A549 (cell line): ENCODE results near the gene LCAT. TPM values are rescaled to one million over a fixed set of nuclear protein-coding genes. Genes with fewer than 3 reads are reported as not detected.

Experiments
- ATAC-seq, 2 experiments: fragments of 200-7000 bp in 1 of 2; fragments of >200 bp in 1 of 2; cut with Nextera tagmentation in 1 of 2; cut with Tn5 transposase in 1 of 2; 3 replicates each; pipeline versions ENCODE4 v1.8.0 to v1.9.1; 2018 to 2020; ENCODE audit warnings: mild to moderate bottlenecking in 1 of 2, moderate library complexity in 1 of 2
- CTCF ChIA-PET: fragments of 300-600 bp; sonication (Branson Sonifier 250); formaldehyde crosslinking; extraction: SDS; loops from one replicate; lab custom pipeline; 2021; ENCODE audit warnings: antibody characterized with exemption, inconsistent platforms; lab: Yijun Ruan, JAX
- POLR2A ChIA-PET: fragments of 350-600 bp; formaldehyde crosslinking; extraction: SDS; loops from one replicate; lab custom pipeline; 2021; ENCODE audit warnings: antibody characterized with exemption, inconsistent platforms; lab: Yijun Ruan, JAX
- DNase-seq, 2 experiments: peaks; one replicate each; pipeline versions ENCODE4 v3.0.0 to v3.0.0-alpha.2; 2011 to 2016; ENCODE audit warnings: low read depth in 1 of 2, low spot score in 1 of 2
- FAIRE-seq: peaks from 2 replicates; lab custom pipeline; 2011; peaks lifted over from hg19 to GRCh38; lab: Jason Lieb, UNC
- H3K27ac ChIP-seq, 2 experiments: fragments of >200 bp; sonication (Bioruptor Twin); formaldehyde crosslinking; 3 replicates each; pipeline ENCODE4 v1.5.1; 2016 to 2017
- H3K4me1 ChIP-seq: fragments of >200 bp; sonication (Bioruptor Twin); formaldehyde crosslinking; 3 replicates; pipeline ENCODE4 v1.6.1; 2016
- H3K4me2 ChIP-seq: fragments of >200 bp; sonication (Bioruptor Twin); formaldehyde crosslinking; 3 replicates; pipeline ENCODE4 v1.6.1; 2016
- H3K4me3 ChIP-seq: fragments of >200 bp; sonication (Bioruptor Twin); formaldehyde crosslinking; 3 replicates; pipeline ENCODE4 v1.5.1; 2016
- H3K9me3 ChIP-seq: fragments of >200 bp; sonication (Bioruptor Twin); formaldehyde crosslinking; 3 replicates; pipeline ENCODE4 v1.6.1; 2016
- CTCF ChIP-seq: fragments of >200 bp; sonication (Bioruptor Twin); formaldehyde crosslinking; IDR thresholded peaks from 3 replicates; pipeline ENCODE4 v1.5.1; 2016
- EHMT2 ChIP-seq: fragments of 200-600 bp; sonication (generic); IDR thresholded peaks from 2 replicates; pipeline ENCODE4 v1.6.1; 2016; ENCODE audit warnings: antibody characterized with exemption, low read depth, mild to moderate bottlenecking, moderate library complexity
- EP300 ChIP-seq, 2 experiments: fragments of >200 bp; sonication (Bioruptor Twin); formaldehyde crosslinking; IDR thresholded peaks; 2 replicates in 1 of 2; 3 replicates in 1 of 2; pipeline ENCODE4 v1.6.1; 2016 to 2017
- FOSB ChIP-seq: fragments of 250-450 bp; sonication (Bioruptor Pico); IDR thresholded peaks from 2 replicates; pipeline ENCODE4 v1.5.0; 2020; ENCODE audit warnings: mild to moderate bottlenecking, moderate library complexity
- FOSL2 ChIP-seq, 2 experiments: fragments of 450-650 bp in 1 of 2; fragments of >200 bp in 1 of 2; sonication (Bioruptor Twin) in 1 of 2; formaldehyde crosslinking; IDR thresholded peaks; 2 replicates each; pipeline versions ENCODE4 v1.5.0 to v1.6.1; 2016 to 2020; ENCODE audit warnings: mild to moderate bottlenecking in 1 of 2, moderate library complexity in 1 of 2
- GATA3 ChIP-seq: IDR thresholded peaks from 2 replicates; pipeline ENCODE4 v1.6.1; 2012; ENCODE audit warnings: borderline replicate concordance
- HMGXB4 ChIP-seq: fragments of 250-450 bp; sonication (Bioruptor Pico); IDR thresholded peaks from 2 replicates; pipeline ENCODE4 v1.5.0; 2021; ENCODE audit warnings: mild to moderate bottlenecking, moderate library complexity, borderline replicate concordance
- HOXA7 ChIP-seq: fragments of 250-450 bp; sonication (Bioruptor Pico); IDR thresholded peaks from 2 replicates; pipeline ENCODE4 v1.5.0; 2020; ENCODE audit warnings: mild to moderate bottlenecking, moderate library complexity
- HOXB5 ChIP-seq: fragments of 250-450 bp; sonication (Bioruptor Pico); IDR thresholded peaks from 2 replicates; pipeline ENCODE4 v1.5.0; 2020; ENCODE audit warnings: mild to moderate bottlenecking, moderate library complexity
- KDM5A ChIP-seq: fragments of 200-600 bp; sonication (generic); IDR thresholded peaks from 2 replicates; pipeline ENCODE4 v1.6.1; 2016; ENCODE audit warnings: antibody characterized with exemption, mild to moderate bottlenecking
- NR3C1 ChIP-seq: fragments of >200 bp; sonication (Bioruptor Twin); formaldehyde crosslinking; IDR thresholded peaks from 3 replicates; pipeline ENCODE4 v1.6.1; 2017
- PBX3 ChIP-seq: IDR thresholded peaks from 2 replicates; pipeline ENCODE4 v1.6.1; 2012
- PHF8 ChIP-seq: fragments of 200-600 bp; sonication (generic); IDR thresholded peaks from 2 replicates; pipeline ENCODE4 v1.6.1; 2016; ENCODE audit warnings: low read depth, mild to moderate bottlenecking, antibody characterized with exemption, moderate library complexity, borderline replicate concordance
- POLR2A ChIP-seq: IDR thresholded peaks from 2 replicates; pipeline ENCODE4 v1.6.1; 2012; ENCODE audit warnings: mild to moderate bottlenecking, low read length
- RARB ChIP-seq: fragments of 250-450 bp; sonication (Bioruptor Pico); IDR thresholded peaks from 2 replicates; pipeline ENCODE4 v1.8.0; 2021; ENCODE audit warnings: mild to moderate bottlenecking, moderate library complexity
- TP53 ChIP-seq: fragments of 250-450 bp; sonication (Bioruptor Pico); IDR thresholded peaks from 2 replicates; pipeline ENCODE4 v1.5.0; 2021; ENCODE audit warnings: mild to moderate bottlenecking, moderate library complexity
- USF2 ChIP-seq: fragments of 450-650 bp; IDR thresholded peaks from 2 replicates; pipeline ENCODE4 v1.6.1; 2014; ENCODE audit warnings: antibody characterized with exemption
- ZC3H11A ChIP-seq: fragments of 450-650 bp; IDR thresholded peaks from 2 replicates; pipeline ENCODE4 v1.6.1; 2014; ENCODE audit warnings: antibody characterized with exemption, mild to moderate bottlenecking
- ZFP36 ChIP-seq: fragments of 450-650 bp; IDR thresholded peaks from 2 replicates; pipeline ENCODE4 v1.6.1; 2014; ENCODE audit warnings: borderline replicate concordance; ENCODE audit not compliant: partially characterized antibody
- ZNF302 ChIP-seq: fragments of 250-450 bp; sonication (Bioruptor Pico); IDR thresholded peaks from 2 replicates; pipeline ENCODE4 v1.9.0; 2021; ENCODE audit warnings: inconsistent platforms, mild to moderate bottlenecking, moderate library complexity
- ZSCAN20 ChIP-seq: fragments of 250-450 bp; sonication (Bioruptor Pico); IDR thresholded peaks from 2 replicates; pipeline ENCODE4 v1.8.0; 2022; ENCODE audit warnings: mild to moderate bottlenecking, moderate library complexity
- WGBS: methylation state at CpG from one replicate; pipeline ENCODE4 v1.1.6; 2017; ENCODE audit errors: missing lambda C conversion rate; 5-methylcytosine and 5-hydroxymethylcytosine counted together
- polyA plus RNA-seq, 4 experiments: library from polyadenylated mRNA; depleted of rRNA in 3 of 4; stranded (reverse); fragments of >200 nt; fragmentation: RNase III in 1 of 4; extraction: RNeasy Plus Mini Kit Qiagen cat#74134 plus additional on column Dnase treatment in 1 of 4; gene quantifications; 2 replicates in 3 of 4; 3 replicates in 1 of 4; pipeline ENCODE4 v1.2.3, GENCODE V29; 2011 to 2017
- TF ChIP-seq, protein P1 (sequence below): fragments of 250-450 bp; sonication (Bioruptor Pico); IDR thresholded peaks from 2 replicates; pipeline ENCODE4 v1.5.0; 2020; ENCODE audit warnings: low read depth, mild to moderate bottlenecking, moderate library complexity
- TF ChIP-seq, protein P2 (sequence below): IDR thresholded peaks from 2 replicates; pipeline ENCODE4 v1.6.1; 2012

The LCAT gene
- polyA plus RNA-seq, 2 of the 4 experiments (the other 2 are of a cell fraction), result 1.7 to 8.4 TPM

GRCh38 chr16:67893743-67894399 is 50.0 kb downstream of the LCAT start:
- no peak; a peak in 1 of 6 replicates for ATAC-seq

DNA sequence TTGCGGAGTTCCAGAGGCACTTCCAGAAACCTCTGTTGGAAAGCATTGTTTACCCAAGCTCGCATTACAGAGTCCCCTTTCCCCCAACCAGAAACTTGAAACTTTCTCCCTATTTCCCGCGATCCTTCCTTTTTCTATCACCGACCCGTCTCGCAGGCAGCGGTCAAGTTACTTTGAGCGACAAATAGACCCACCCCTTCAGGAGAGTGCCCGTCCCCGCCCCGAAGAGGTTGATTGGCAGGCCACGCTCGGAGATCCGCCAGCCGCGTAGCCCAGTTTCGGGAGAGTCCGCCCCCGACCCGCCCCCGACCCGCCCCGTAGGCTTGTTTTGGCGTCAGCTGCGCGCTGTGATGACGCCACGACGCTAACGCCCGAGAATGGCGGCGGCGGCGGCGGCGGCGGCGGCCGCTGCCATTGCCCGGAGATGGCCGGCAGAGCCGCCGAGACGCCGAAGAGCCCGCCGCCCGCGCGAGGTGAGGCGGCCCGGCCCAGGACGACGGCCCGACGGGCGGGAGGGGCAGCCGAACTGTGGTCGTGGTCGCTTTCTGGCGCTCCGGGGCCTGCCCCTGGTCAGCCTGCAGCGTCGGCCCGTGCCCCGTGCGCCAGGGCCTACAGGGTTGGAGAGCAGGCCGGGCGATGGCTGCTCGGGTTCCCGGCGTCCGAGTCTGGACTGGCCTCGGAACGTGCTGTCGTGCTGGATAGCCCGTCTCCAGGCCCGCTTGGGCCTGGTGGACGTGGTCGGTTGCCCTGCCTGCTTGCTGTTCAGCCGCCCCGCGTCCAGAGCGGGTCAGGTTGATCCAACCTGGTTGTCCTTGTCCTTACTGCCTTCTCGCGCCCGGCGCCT is 50.8 kb downstream of the LCAT start, which contains the start of gene PSKH1:
PSKH1 (plus strand) TSS at position 356 of the 844 bp plus-strand sequence. CDS start 15,496 bp downstream, outside the sequence.
- peak within 1 kb of the TSS; percentile 98 for H3K4me3 ChIP-seq
- FAIRE-seq (no peak), ATAC-seq (peak; percentile 98), DNase-seq (peak; percentile 95 to 99)
- H3K4me2 ChIP-seq, result peak within 1 kb of the TSS; percentile 97
- peak within 1 kb of the TSS; percentile 90 to 94 for H3K27ac ChIP-seq
- peaks cover 11% of the 10 kb centered on the region; the same call in 2 of the 3 replicates for H3K4me1 ChIP-seq
- under 1% methylated on average over 32 of the region's 90 CpGs for WGBS
- ChIA-PET CTCF (interaction anchor here (1.4 to 3.7 kb wide), 3 partner anchors 11 to 36 kb away, joined by 4 to 44 read pairs (median 10); no protein-coding TSS in a partner anchor), POLR2A (interaction anchor here (0.6 to 1.9 kb wide), 5 partner anchors 9 to 1329 kb away, joined by 3 to 8 read pairs (median 4); partner anchors contain the start of gene NRN1L)
- H3K9me3 ChIP-seq, result no peaks in the 10 kb centered on the region
- TF ChIP-seq, protein P1, sequence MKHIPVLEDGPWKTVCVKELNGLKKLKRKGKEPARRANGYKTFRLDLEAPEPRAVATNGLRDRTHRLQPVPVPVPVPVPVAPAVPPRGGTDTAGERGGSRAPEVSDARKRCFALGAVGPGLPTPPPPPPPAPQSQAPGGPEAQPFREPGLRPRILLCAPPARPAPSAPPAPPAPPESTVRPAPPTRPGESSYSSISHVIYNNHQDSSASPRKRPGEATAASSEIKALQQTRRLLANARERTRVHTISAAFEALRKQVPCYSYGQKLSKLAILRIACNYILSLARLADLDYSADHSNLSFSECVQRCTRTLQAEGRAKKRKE (CRISPR knock-in tag), result no peak
- TF ChIP-seq TP53 (CRISPR knock-in tag) (peak; percentile 57; the same call in 1 of the 2 replicates), POLR2A (peak; percentile 44), RARB (CRISPR knock-in tag) (no peak), NR3C1 (no peak), PHF8 (peak; percentile 99), KDM5A (peak; percentile 75), PBX3 (peak; percentile 95), ZNF302 (no peak), ZFP36 (no peak)
- TF ChIP-seq, protein P2, sequence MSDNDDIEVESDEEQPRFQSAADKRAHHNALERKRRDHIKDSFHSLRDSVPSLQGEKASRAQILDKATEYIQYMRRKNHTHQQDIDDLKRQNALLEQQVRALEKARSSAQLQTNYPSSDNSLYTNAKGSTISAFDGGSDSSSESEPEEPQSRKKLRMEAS, result peak; percentile 11; the same call in 1 of the 2 replicates

More at GRCh38 chr16:67893743-67894399, 50.0 kb downstream of the LCAT start:
- DNase-seq (no peak), FAIRE-seq (no peak)
- Histone ChIP-seq H3K4me1 (peaks cover 11% of the 10 kb centered on the region; the same call in 2 of the 3 replicates), H3K27ac (peak overlapping the region; percentile 90 to 94), H3K4me3 (peak overlapping the region; percentile 98), H3K9me3 (no peaks in the 10 kb centered on the region), H3K4me2 (peak overlapping the region; percentile 97)
- POLR2A ChIA-PET, result interaction anchor here (1.2 to 1.9 kb wide), 2 partner anchors 10 to 48 kb away, joined by 3 to 8 read pairs; partner anchors contain the start of gene NRN1L
- TF ChIP-seq TP53 (CRISPR knock-in tag) (no peak), HOXB5 (CRISPR knock-in tag) (no peak), KDM5A (no peak), FOSL2 (IDR thresholded peaks at IDR 0.05) (no peak), FOSL2 (CRISPR knock-in tag; IDR thresholded peaks at IDR 0.05) (no peak), ZC3H11A (no peak), GATA3 (no peak), HMGXB4 (no peak), FOSB (no peak), EHMT2 (no peak), HOXA7 (CRISPR knock-in tag) (no peak), CTCF (no peak), EP300 (IDR thresholded peaks at IDR 0.05) (no peak), USF2 (no peak), ZSCAN20 (CRISPR knock-in tag) (no peak)
- CTCF ChIA-PET, result interaction anchor here (0.6 to 3.7 kb wide), 5 partner anchors 11 to 201 kb away, joined by 3 to 44 read pairs (median 4); no protein-coding TSS in a partner anchor
- WGBS, result 12% methylated on average over 14 of the region's 14 CpGs
